Liver (tissue), 9 donors: ENCODE data around the gene FARP1. TPM values are rescaled to one million over a fixed set of nuclear protein-coding genes. Genes with fewer than 3 reads are reported as not detected.

Experiments used
- DNase-seq: peaks from one replicate; pipeline ENCODE4 v3.0.0-alpha.2; 2017; ENCODE audit warnings: low spot score
- H3K27ac ChIP-seq, 2 donors: one replicate each; pipeline ENCODE4 v1.7.0; 2013; ENCODE audit warnings: inconsistent platforms in 2 of 2, low read length in 2 of 2, control low read depth in 1 of 2, low read depth in 1 of 2, mild to moderate bottlenecking in 1 of 2
- H3K27me3 ChIP-seq, 4 donors: one replicate each; pipeline versions ENCODE4 v1.6.1 to v1.7.0; 2013; ENCODE audit warnings: low read length in 3 of 4, inconsistent platforms in 1 of 4, mild to moderate bottlenecking in 1 of 4, moderate library complexity in 1 of 4; ENCODE audit not compliant: control insufficient read depth in 4 of 4, insufficient read depth in 4 of 4
- H3K36me3 ChIP-seq, 4 donors: one replicate each; pipeline versions ENCODE4 v1.6.1 to v1.7.0; 2013; ENCODE audit warnings: low read length in 3 of 4, mild to moderate bottlenecking in 3 of 4, low read depth in 1 of 4, moderate library complexity in 1 of 4; ENCODE audit not compliant: control insufficient read depth in 4 of 4, insufficient read depth in 3 of 4
- H3K4me1 ChIP-seq, 4 donors: one replicate each; pipeline versions ENCODE4 v1.6.1 to v1.7.0; 2013; ENCODE audit warnings: low read length in 3 of 4, mild to moderate bottlenecking in 3 of 4, moderate library complexity in 1 of 4; ENCODE audit not compliant: control insufficient read depth in 4 of 4, insufficient read depth in 4 of 4
- H3K4me3 ChIP-seq, 3 donors: one replicate each; pipeline versions ENCODE4 v1.6.1 to v1.7.0; 2013; ENCODE audit warnings: low read length in 3 of 3, control low read depth in 1 of 3, low read depth in 1 of 3, mild to moderate bottlenecking in 1 of 3
- H3K9ac ChIP-seq, 2 donors: one replicate each; pipeline ENCODE4 v1.7.0; 2013; ENCODE audit warnings: low read length in 2 of 2, mild to moderate bottlenecking in 2 of 2, moderate library complexity in 2 of 2, control low read depth in 1 of 2, low read depth in 1 of 2
- H3K9me3 ChIP-seq, 4 donors: one replicate each; pipeline versions ENCODE4 v1.6.1 to v1.7.0; 2013; ENCODE audit warnings: low read length in 3 of 4; ENCODE audit not compliant: control insufficient read depth in 4 of 4
- ATF3 ChIP-seq: IDR thresholded peaks from 2 replicates; pipeline ENCODE4 v1.6.1; 2016; ENCODE audit warnings: antibody characterized with exemption
- CTCF ChIP-seq: fragments of 150-350 bp; IDR thresholded peaks from 2 replicates; pipeline ENCODE4 v1.5.1; 2017; ENCODE audit warnings: improper control_type of control experiment, low read depth, low read length; ENCODE audit not compliant: missing input control
- EGR1 ChIP-seq, 2 donors: IDR thresholded peaks; 2 replicates each; pipeline ENCODE4 v1.6.1; 2016 to 2018; ENCODE audit warnings: antibody characterized with exemption in 2 of 2, low read depth in 2 of 2
- FOXA1 ChIP-seq: IDR thresholded peaks from 2 replicates; pipeline ENCODE4 v1.6.1; 2016; ENCODE audit warnings: antibody characterized with exemption
- FOXA2 ChIP-seq: IDR thresholded peaks from 2 replicates; pipeline ENCODE4 v1.6.1; 2016; ENCODE audit warnings: antibody characterized with exemption
- GABPA ChIP-seq, 2 donors: IDR thresholded peaks in 1 of 2; conservative IDR thresholded peaks in 1 of 2; 2 replicates each; pipeline ENCODE4 v1.6.1; 2016; ENCODE audit warnings: antibody characterized with exemption in 2 of 2, mild to moderate bottlenecking in 1 of 2, moderate library complexity in 1 of 2
- HNF4A ChIP-seq, 2 donors: conservative IDR thresholded peaks; 2 replicates each; pipeline ENCODE4 v1.6.1; 2016; ENCODE audit warnings: antibody characterized with exemption in 2 of 2, mild to moderate bottlenecking in 2 of 2
- HNF4G ChIP-seq: IDR thresholded peaks from 2 replicates; pipeline ENCODE4 v1.6.1; 2016; ENCODE audit warnings: antibody characterized with exemption
- JUND ChIP-seq, 2 donors: IDR thresholded peaks; 2 replicates each; pipeline ENCODE4 v1.6.1; 2016; ENCODE audit warnings: antibody characterized with exemption in 2 of 2
- MAX ChIP-seq: IDR thresholded peaks from 2 replicates; pipeline ENCODE4 v1.6.1; 2016; ENCODE audit warnings: antibody characterized with exemption
- NR2F2 ChIP-seq: IDR thresholded peaks from 2 replicates; pipeline ENCODE4 v1.6.1; 2016; ENCODE audit warnings: antibody characterized with exemption
- RAD21 ChIP-seq, 2 donors: IDR thresholded peaks; 2 replicates each; pipeline ENCODE4 v1.6.1; 2016; ENCODE audit warnings: antibody characterized with exemption in 2 of 2, mild to moderate bottlenecking in 2 of 2
- REST ChIP-seq: IDR thresholded peaks from 2 replicates; pipeline ENCODE4 v1.6.1; 2016; ENCODE audit warnings: antibody characterized with exemption, mild to moderate bottlenecking
- RXRA ChIP-seq, 2 donors: IDR thresholded peaks; 2 replicates each; pipeline ENCODE4 v1.6.1; 2017 to 2018; ENCODE audit warnings: antibody characterized with exemption in 2 of 2, mild to moderate bottlenecking in 1 of 2
- TAF1 ChIP-seq: conservative IDR thresholded peaks from 2 replicates; pipeline ENCODE4 v1.6.1; 2016; ENCODE audit warnings: antibody characterized with exemption, mild to moderate bottlenecking
- YY1 ChIP-seq: IDR thresholded peaks from 2 replicates; pipeline ENCODE4 v1.6.1; 2016; ENCODE audit warnings: antibody characterized with exemption, mild to moderate bottlenecking
- ZBTB33 ChIP-seq: IDR thresholded peaks from 2 replicates; pipeline ENCODE4 v1.6.1; 2016; ENCODE audit warnings: antibody characterized with exemption
- WGBS: extraction: QIAGEN DNeasy Blood & Tissue Kit; methylation state at CpG from one replicate; pipeline ENCODE4 v1.1.7; 2013; 5-methylcytosine and 5-hydroxymethylcytosine counted together
- polyA plus RNA-seq, 2 donors: library from polyadenylated mRNA; stranded (reverse) in 1 of 2; unstranded in 1 of 2; fragments of 200-250 nt in 1 of 2; fragments of >200 nt in 1 of 2; fragmentation: Nextera tagmentation in 1 of 2; extraction: Ambion mirVana in 1 of 2; gene quantifications; one replicate each; pipeline versions ENCODE4 v1.2.1 to v1.2.3, GENCODE V29; 2013 to 2015
- total RNA-seq, 2 donors: library from RNA; depleted of rRNA; stranded (reverse); fragments of >200 nt; gene quantifications; one replicate each; pipeline ENCODE4 v1.2.3, GENCODE V29; 2014
- donor health status: healthy.
- donor health status: healthy.
- donor health status: healthy.
- donor health status: healthy.
- donor health status: healthy.

Gene FARP1
- total and polyA plus RNA-seq, 4 donors: 28.4 to 62.6 (median 39.8) TPM

GRCh38 chr13:98358937-98359336, 216.0 kb downstream of the FARP1 start:
- 92% methylated on average over 1 of the region's 1 CpG for WGBS
- H3K9ac ChIP-seq: no peak overlapping the region
- H3K27ac ChIP-seq: no peak overlapping the region
- no peaks in the 10 kb centered on the region for H3K4me1 ChIP-seq
- no peaks in the 10 kb centered on the region for H3K9me3 ChIP-seq
- H3K4me3 ChIP-seq: no peak overlapping the region
- H3K36me3 ChIP-seq: no peaks in the 10 kb centered on the region
- no peak for DNase-seq
- TF ChIP-seq GABPA (IDR thresholded peaks at IDR 0.05 in 1 of 2, conservative IDR thresholded peaks at IDR 0.05 in 1 of 2) (no peak), RAD21 (IDR thresholded peaks at IDR 0.05) (no peak), NR2F2 (no peak), CTCF (no peak), ZBTB33 (no peak), HNF4A (conservative IDR thresholded peaks at IDR 0.05) (no peak), MAX (no peak)
- no peaks in the 10 kb centered on the region for H3K27me3 ChIP-seq

GRCh38 chr13:98360545-98360944, 217.7 kb downstream of the FARP1 start:
- 96% methylated on average over 4 of the region's 4 CpGs for WGBS
- Histone ChIP-seq H3K9ac (no peak overlapping the region), H3K4me1 (peaks cover 0 to 5% (median 0%) of the 10 kb centered on the region in 4 donors), H3K27me3 (no peaks in the 10 kb centered on the region), H3K36me3 (no peaks in the 10 kb centered on the region), H3K27ac (no peak overlapping the region), H3K9me3 (no peaks in the 10 kb centered on the region), H3K4me3 (no peak overlapping the region)
- DNase-seq: no peak
- TF ChIP-seq ZBTB33 (no peak), NR2F2 (no peak), HNF4A (conservative IDR thresholded peaks at IDR 0.05) (no peak), FOXA2 (no peak), CTCF (no peak), FOXA1 (no peak), JUND (IDR thresholded peaks at IDR 0.05) (no peak), HNF4G (no peak), ATF3 (no peak), YY1 (no peak), MAX (no peak), RXRA (IDR thresholded peaks at IDR 0.05) (no peak), GABPA (IDR thresholded peaks at IDR 0.05 in 1 of 2, conservative IDR thresholded peaks at IDR 0.05 in 1 of 2) (no peak), REST (no peak), TAF1 (no peak), RAD21 (IDR thresholded peaks at IDR 0.05) (no peak), EGR1 (IDR thresholded peaks at IDR 0.05; ENCODE audit: low read depth in 2 of 2) (no peak)
